Medulla oblongata (tissue), 1 donor: ENCODE data around the gene SERPINA12.
A peak's percentile ranks its signal among the peaks of the same experiment; 100 is the strongest.

Experiments used
- DNase-seq: peaks from one replicate; pipeline ENCODE4 v3.0.0-alpha.2; 2015; ENCODE audit errors: extremely low spot score

Gene SERPINA12

GRCh38 chr14:94509356-94509755, at the start of gene SERPINA12:
Gene SERPINA12, minus strand, starts transcription at chr14:94509469. Its CDS starts 11,072 bp downstream, at chr14:94498397.
- DNase-seq, result no peak

GRCh38 chr14:94558842-94559241, 49.6 kb upstream of the SERPINA12 start:
- no peak for DNase-seq

- no peak for DNase-seq
Observed at GRCh38 chr14:94557327-94557726, 48.1 kb upstream of the SERPINA12 start.

GRCh38 chr14:94555991-94556390, 46.7 kb upstream of the SERPINA12 start:
- no peak for DNase-seq

- DNase-seq, result no peak
Observed at GRCh38 chr14:94550041-94550440, 40.8 kb upstream of the SERPINA12 start.

- DNase-seq, result peak; percentile 45
Observed at GRCh38 chr14:94548999-94549985, 40.0 kb upstream of the SERPINA12 start.

- DNase-seq, result no peak
Observed at GRCh38 chr14:94548131-94548998, 39.1 kb upstream of the SERPINA12 start.

GRCh38 chr14:94547726-94548125, 38.5 kb upstream of the SERPINA12 start:
- DNase-seq, result no peak

GRCh38 chr14:94547151-94547680, 37.9 kb upstream of the SERPINA12 start:
- DNase-seq, result no peak

- DNase-seq, result no peak
Observed at GRCh38 chr14:94545131-94545841, 36.0 kb upstream of the SERPINA12 start.

- no peak for DNase-seq
Observed at GRCh38 chr14:94544726-94545125, 35.5 kb upstream of the SERPINA12 start.

GRCh38 chr14:94543449-94544124, 34.3 kb upstream of the SERPINA12 start:
- DNase-seq, result no peak

GRCh38 chr14:94542811-94543440, 33.7 kb upstream of the SERPINA12 start:
- DNase-seq, result no peak

- DNase-seq, result no peak
Observed at GRCh38 chr14:94542111-94542810, 33.0 kb upstream of the SERPINA12 start.

GRCh38 chr14:94541234-94541975, 32.1 kb upstream of the SERPINA12 start:
- DNase-seq, result no peak

- no peak for DNase-seq
Observed at GRCh38 chr14:94540031-94540794, 30.9 kb upstream of the SERPINA12 start.

GRCh38 chr14:94539181-94539580, 29.9 kb upstream of the SERPINA12 start:
- DNase-seq, result no peak

GRCh38 chr14:94538070-94538740, 28.9 kb upstream of the SERPINA12 start:
- no peak for DNase-seq
